HG03432 (cell line): ENCODE measurements around the gene ASB14.
"Not testable (repeated sequence)": the region's sequence is repeated elsewhere in the genome, so short reads cannot be mapped to it uniquely, and the experiment has no call there.

Experiments used
- ATAC-seq: cut with Tn5 transposase; IDR thresholded peaks from one replicate; pipeline ENCODE4 v1.9.1; 2021; ENCODE audit warnings: mild to moderate bottlenecking, moderate library complexity; ENCODE audit not compliant: unreplicated experiment

The ASB14 gene

GRCh38 chr3:57292159-57292896 lies at the start of gene ASB14:
ASB14 (minus strand) TSS chr3:57292685; CDS start chr3:57292033, 652 bp downstream.
- no peak for ATAC-seq

- not testable (repeated sequence) for ATAC-seq
These were observed 46.7 kb upstream of the ASB14 start for GRCh38 chr3:57339071-57339642.

GRCh38 chr3:57338272-57339070 lies 46.0 kb upstream of the ASB14 start:
- ATAC-seq, result not testable (repeated sequence)

GRCh38 chr3:57335283-57335938 lies 42.9 kb upstream of the ASB14 start:
- no peak for ATAC-seq

GRCh38 chr3:57331078-57331610 lies 38.7 kb upstream of the ASB14 start:
- no peak for ATAC-seq

GRCh38 chr3:57326498-57326897 lies 34.0 kb upstream of the ASB14 start:
- ATAC-seq, result not testable (repeated sequence)

- no peak for ATAC-seq
These were observed 21.7 kb upstream of the ASB14 start for GRCh38 chr3:57314204-57314603.

GRCh38 chr3:57309769-57310360 lies 17.4 kb upstream of the ASB14 start:
- ATAC-seq, result no peak

GRCh38 chr3:57303520-57303919 lies 11.0 kb upstream of the ASB14 start:
- ATAC-seq, result not testable (repeated sequence)

- ATAC-seq, result no peak
These were observed 5.6 kb upstream of the ASB14 start for GRCh38 chr3:57298041-57298440.

GRCh38 chr3:57292897-57293526 lies 527 bp upstream of the ASB14 start:
- no peak for ATAC-seq

GRCh38 chr3:57288403-57288802 lies 4.1 kb downstream of the ASB14 start:
- no peak for ATAC-seq

- ATAC-seq, result no peak
These were observed 5.3 kb downstream of the ASB14 start for GRCh38 chr3:57287205-57287604.

GRCh38 chr3:57283334-57283733 lies 9.2 kb downstream of the ASB14 start:
- ATAC-seq, result no peak

- no peak for ATAC-seq
These were observed 10.8 kb downstream of the ASB14 start for GRCh38 chr3:57281715-57282114.

- ATAC-seq, result no peak
These were observed 12.8 kb downstream of the ASB14 start for GRCh38 chr3:57279685-57280084.

GRCh38 chr3:57278237-57278636 lies 14.2 kb downstream of the ASB14 start:
- ATAC-seq, result no peak

GRCh38 chr3:57275393-57275792 lies 17.1 kb downstream of the ASB14 start:
- no peak for ATAC-seq

GRCh38 chr3:57274845-57275244 lies 17.6 kb downstream of the ASB14 start:
- no peak for ATAC-seq

- ATAC-seq, result no peak
These were observed 24.1 kb downstream of the ASB14 start for GRCh38 chr3:57268416-57268815.
